ENCODE results near the gene VSIG2. TPM values are rescaled to one million over a fixed set of nuclear protein-coding genes. Genes with fewer than 3 reads are reported as not detected.

VSIG2 gene
- total and polyA plus RNA-seq, 10 of the 15 experiments (the other 5 are each of a cell fraction or from before 2014, with no cell fraction given), result 0.13 to 0.31 (median 0.15) TPM; not detected in 5

GRCh38 chr11:124776865-124777645 lies 25.0 kb upstream of the VSIG2 start:
- Histone ChIP-seq H2AFZ (ENCODE audit: control insufficient read depth, low read depth, low read length) (no peak overlapping the region), H3K4me2 (ENCODE audit: control insufficient read depth, insufficient read depth) (no peak overlapping the region), H3K27me3 (replicated peaks in 1 of 2; ENCODE audit: control insufficient read depth in 2 of 2, insufficient read depth in 2 of 2, low read length in 1 of 2) (no peaks in the 10 kb centered on the region), H3K4me1 (ENCODE audit: control insufficient read depth, insufficient read depth, low read length) (no peaks in the 10 kb centered on the region), H3K79me2 (ENCODE audit: control insufficient read depth, insufficient read depth, low read length) (no peaks in the 10 kb centered on the region; the same call in 1 of the 2 replicates), H3K27ac (ENCODE audit: control insufficient read depth, insufficient read depth) (no peak overlapping the region), H3K9me3 (replicated peaks; ENCODE audit: control insufficient read depth, insufficient read depth, low read length) (no peaks in the 10 kb centered on the region), H3K9ac (ENCODE audit: control insufficient read depth, insufficient read depth, low read length) (no peak overlapping the region), H4K20me1 (ENCODE audit: control insufficient read depth, insufficient read depth) (no peaks in the 10 kb centered on the region), H3K4me3 (no peak overlapping the region), H3K36me3 (ENCODE audit: control insufficient read depth in 2 of 2, insufficient read depth in 2 of 2, low read length in 1 of 2) (no peaks in the 10 kb centered on the region; a peak in 1 of 4 replicates)
- ChIA-PET POLR2A (no interaction called here), RAD21 (ENCODE audit: unreplicated experiment) (no interaction called here), SMC1A (ENCODE audit: uncharacterized antibody, unreplicated experiment) (interaction anchor here (1.4 to 1.6 kb wide), 2 partner anchors 16 to 108 kb away, joined by 5 to 6 read pairs; no protein-coding TSS in a partner anchor), CTCF (interaction anchor here (1.4 to 2.4 kb wide), 5 partner anchors 8 to 137 kb away, joined by 3 to 7 read pairs (median 4); no protein-coding TSS in a partner anchor)
- WGBS (ENCODE audit: insufficient coverage, insufficient replicate concordance, low lambda C conversion rate, missing lambda C conversion rate), result 90% methylated on average over 7 of the region's 7 CpGs
- in situ Hi-C loops (cut with MboI) (no loop called here), intact Hi-C loops (cut with micrococcal nuclease; ENCODE audit: unreplicated experiment) (no loop called here)
- FAIRE-seq (no peak), ATAC-seq (no peak), DNase-seq (ENCODE audit: low read depth, low spot score) (no peak)
- BruUV-seq (replicated peaks), result no TSS peak
- no peak for TF ChIP-seq GABPA (IDR thresholded peaks at IDR 0.05; ENCODE audit: low read depth)
- TF ChIP-seq NBN (IDR thresholded peaks at IDR 0.05), result no peak
- no peak for TF ChIP-seq TCF3 (IDR thresholded peaks at IDR 0.05; ENCODE audit: borderline replicate concordance, insufficient read depth, low read depth, low read length)
- no peak for TF ChIP-seq NKRF (conservative IDR thresholded peaks at IDR 0.05)
- no peak for TF ChIP-seq NFYA (IDR thresholded peaks at IDR 0.05; ENCODE audit: borderline replicate concordance, low read depth, low read length)
- TF ChIP-seq SUZ12 (IDR thresholded peaks at IDR 0.05; ENCODE audit: unreplicated experiment), result no peak
- TF ChIP-seq STAT3 (IDR thresholded peaks at IDR 0.05; ENCODE audit: low read depth, low read length), result no peak
- no peak for TF ChIP-seq ZNF217 (IDR thresholded peaks at IDR 0.05)
- no peak for TF ChIP-seq ZNF687 (IDR thresholded peaks at IDR 0.05)
- TF ChIP-seq ELK1 (IDR thresholded peaks at IDR 0.05; ENCODE audit: low read depth, low read length), result no peak
- TF ChIP-seq JUND (IDR thresholded peaks at IDR 0.05; ENCODE audit: low read depth, low read length), result no peak
- no peak for TF ChIP-seq HDAC6 (IDR thresholded peaks at IDR 0.05; ENCODE audit: unreplicated experiment)
- no peak for TF ChIP-seq SUPT20H (IDR thresholded peaks at IDR 0.05; ENCODE audit: borderline replicate concordance, control insufficient read depth, low read depth, low read length)
- TF ChIP-seq MEF2A (IDR thresholded peaks at IDR 0.05; ENCODE audit: insufficient read depth, low read depth, low read length), result no peak
- TF ChIP-seq YBX1 (IDR thresholded peaks at IDR 0.05), result no peak
- no peak for TF ChIP-seq RAD21 (IDR thresholded peaks at IDR 0.05; ENCODE audit: insufficient read depth, low read depth, low read length)
- no peak for TF ChIP-seq RAD51 (IDR thresholded peaks at IDR 0.05)
- TF ChIP-seq CHD2 (IDR thresholded peaks at IDR 0.05; ENCODE audit: borderline replicate concordance, low read depth, low read length), result no peak
